Panc1 (cell line): ENCODE data around the gene PABPC1L2B. TPM values are rescaled to one million over a fixed set of nuclear protein-coding genes. Genes with fewer than 3 reads are reported as not detected.
"Not testable (repeated sequence)": the region's sequence is repeated elsewhere in the genome, so short reads cannot be mapped to it uniquely, and the experiment has no call there.

Experiments
- ATAC-seq: fragments of 200-7000 bp; cut with Tn5 transposase; 2 replicates; pipeline ENCODE4 v1.9.1; 2020; ENCODE audit warnings: mild to moderate bottlenecking, moderate library complexity
- Bru-seq: library from RNA; stranded (reverse); fragments of 400-500 nt; gene quantifications from one replicate; lab custom pipeline; 2021; lab: Mats Ljungman, UMichigan
- BruChase-seq, 2 experiments: library from RNA; stranded (reverse); fragments of 400-500 nt; gene quantifications; one replicate each; lab custom pipeline; 2021; lab: Mats Ljungman, UMichigan
- BruUV-seq: library from RNA; stranded (reverse); fragments of 400-500 nt; replicated peaks from 2 replicates; lab custom pipeline; 2021; lab: Mats Ljungman, UMichigan
- CTCF ChIA-PET: fragments of 300-600 bp; sonication (Branson Sonifier 250); formaldehyde crosslinking; loops from one replicate; lab custom pipeline; 2022; ENCODE audit warnings: antibody characterized with exemption; lab: Charles Lee
- POLR2A ChIA-PET: fragments of 300-600 bp; sonication (Branson Sonifier 250); formaldehyde crosslinking; loops from one replicate; lab custom pipeline; 2022; ENCODE audit warnings: antibody characterized with exemption; lab: Charles Lee
- DNase-seq: peaks from one replicate; pipeline ENCODE4 v3.0.0-alpha.2; 2010; ENCODE audit warnings: low read depth, low spot score
- H3K27ac ChIP-seq: 2 replicates; pipeline ENCODE4 v1.5.1; 2011; ENCODE audit warnings: mild to moderate bottlenecking, low read length, inconsistent platforms
- H3K27me3 ChIP-seq: fragments of 200-500 bp; sonication (Bioruptor generic); 2 replicates; pipeline ENCODE4 v1.6.0; 2014; ENCODE audit warnings: low read length, inconsistent platforms; ENCODE audit not compliant: control insufficient read depth, insufficient read depth
- H3K36me3 ChIP-seq: fragments of 200-500 bp; sonication (Bioruptor generic); 2 replicates; pipeline ENCODE4 v1.5.1; 2014; ENCODE audit warnings: inconsistent platforms, mild to moderate bottlenecking, low read length, moderate library complexity; ENCODE audit not compliant: control insufficient read depth, insufficient read depth
- H3K4me1 ChIP-seq: 2 replicates; pipeline ENCODE4 v1.5.1; 2011; ENCODE audit warnings: inconsistent platforms, mild to moderate bottlenecking, low read length, moderate library complexity; ENCODE audit not compliant: control insufficient read depth, insufficient read depth
- H3K4me3 ChIP-seq, 2 experiments: 2 replicates each; pipeline ENCODE4 v1.5.1; 2011 to 2012; ENCODE audit warnings: low read depth in 2 of 2, low read length in 2 of 2, mild to moderate bottlenecking in 2 of 2, inconsistent platforms in 1 of 2, moderate library complexity in 1 of 2
- H3K9me3 ChIP-seq: fragments of 200-500 bp; sonication (Bioruptor generic); 2 replicates; pipeline ENCODE4 v1.5.1; 2014; ENCODE audit warnings: low read depth, mild to moderate bottlenecking, inconsistent platforms, low read length, moderate library complexity; ENCODE audit not compliant: control insufficient read depth, insufficient read depth
- in situ Hi-C: cut with HindIII; loops from 2 replicates; pipeline ENCODE4 v1.10.0; 2016; ENCODE audit warnings: low sequenced_read_pairs, low pct_unique_long_range_greater_than_20kb
- intact Hi-C: fragments of 100-400 bp; cut with micrococcal nuclease; formaldehyde crosslinking; loops from one replicate; pipeline ENCODE4 v1.10.0; 2022; ENCODE audit not compliant: unreplicated experiment
- long read RNA-seq: library from polyadenylated mRNA; unstranded; transcript quantifications from one replicate; pipeline ENCODE4 v2.0.0, GENCODE V29; 2021; ENCODE audit not compliant: unreplicated experiment
- polyA plus RNA-seq: library from polyadenylated mRNA; unstranded; fragments of >200 nt; gene quantifications from one replicate; pipeline ENCODE4 v1.2.1, GENCODE V29; 2012; ENCODE audit warnings: missing spikeins; ENCODE audit not compliant: insufficient read length
- total RNA-seq: library from RNA; stranded (reverse); gene quantifications from one replicate; pipeline ENCODE4 v1.2.1, GENCODE V29; 2021; ENCODE audit not compliant: unreplicated experiment

Gene PABPC1L2B
- total RNA-seq (not detected), Bru-seq, nascent RNA (not detected), BruChase-seq, experiment 1, labeled RNA remaining after a 2-hour chase (not detected), BruChase-seq, experiment 2, labeled RNA remaining after a 6-hour chase (not detected)
- not detected for polyA plus RNA-seq
- long read RNA-seq: 0 reads

- ATAC-seq: not testable (repeated sequence)
Observed at GRCh38 chrX:73002733-73003132, at the start of gene PABPC1L2B. TSS of gene PABPC1L2B (plus strand) at chrX:73002939. CDS start at chrX:73003643, 704 bp downstream.

GRCh38 chrX:72959971-72960370 is 42.8 kb upstream of the PABPC1L2B start:
- in situ Hi-C loops, BruUV-seq, intact Hi-C loops, POLR2A ChIA-PET, H3K9me3 ChIP-seq, H3K4me1 ChIP-seq, H3K27me3 ChIP-seq, H3K36me3 ChIP-seq, CTCF ChIA-PET, DNase-seq, H3K27ac ChIP-seq, ATAC-seq, H3K4me3 ChIP-seq: not testable (repeated sequence)

More at GRCh38 chrX:73002733-73003132, at the start of gene PABPC1L2B:
- H3K4me1 ChIP-seq, H3K27ac ChIP-seq, H3K9me3 ChIP-seq, H3K4me3 ChIP-seq, CTCF ChIA-PET, POLR2A ChIA-PET, BruUV-seq, in situ Hi-C loops, intact Hi-C loops, H3K36me3 ChIP-seq, H3K27me3 ChIP-seq, DNase-seq: not testable (repeated sequence)

DNA sequence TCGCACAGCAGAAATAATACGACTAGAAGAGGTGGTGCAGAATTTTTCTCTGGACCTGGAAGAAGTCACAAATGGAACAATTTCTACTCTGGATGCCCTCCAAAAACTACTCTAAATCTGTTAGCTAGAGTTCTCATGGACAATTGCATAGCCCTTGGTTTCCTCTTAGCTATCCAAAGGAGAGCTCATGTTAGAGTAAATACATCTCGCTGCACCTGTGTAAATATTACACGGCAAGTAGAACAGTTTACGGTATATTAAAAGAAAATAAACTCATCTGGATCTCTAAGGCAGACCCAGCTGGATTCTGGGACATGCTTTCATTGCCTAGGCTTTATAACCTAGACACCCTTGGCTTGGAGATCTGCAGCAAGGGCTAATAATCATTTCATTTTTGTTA is 30.9 kb upstream of the PABPC1L2B start:
- H3K36me3 ChIP-seq, in situ Hi-C loops, H3K27me3 ChIP-seq, H3K4me1 ChIP-seq, H3K4me3 ChIP-seq, ATAC-seq, intact Hi-C loops, H3K27ac ChIP-seq, POLR2A ChIA-PET, DNase-seq, H3K9me3 ChIP-seq, CTCF ChIA-PET, BruUV-seq: not testable (repeated sequence)

DNA sequence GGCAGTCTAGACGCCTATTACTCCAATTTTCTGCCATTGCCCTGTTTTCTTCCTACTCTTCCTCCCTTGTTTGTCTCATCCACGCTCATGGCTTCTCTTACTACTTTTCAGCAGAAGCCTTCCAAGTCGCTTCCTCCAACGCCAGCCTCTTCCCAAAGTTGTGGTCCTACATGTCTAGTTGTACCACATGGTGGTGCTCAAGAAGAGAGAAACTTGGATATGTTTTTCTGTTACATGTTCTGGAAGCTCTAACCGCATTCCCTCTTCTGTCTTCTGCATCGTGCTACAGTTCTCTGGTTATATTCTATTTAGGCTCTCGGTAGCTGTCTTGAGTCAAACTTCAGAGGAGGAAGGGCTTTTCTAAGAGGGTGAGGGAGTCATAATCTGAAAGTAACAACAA is 27.9 kb upstream of the PABPC1L2B start:
- CTCF ChIA-PET, BruUV-seq, DNase-seq, H3K4me1 ChIP-seq, in situ Hi-C loops, H3K27ac ChIP-seq, intact Hi-C loops, POLR2A ChIA-PET, H3K4me3 ChIP-seq, H3K9me3 ChIP-seq, H3K36me3 ChIP-seq, H3K27me3 ChIP-seq: not testable (repeated sequence)
- 0 out of 2 replicates have a peak, but pooled peaks have one; percentile 48 for ATAC-seq

DNA sequence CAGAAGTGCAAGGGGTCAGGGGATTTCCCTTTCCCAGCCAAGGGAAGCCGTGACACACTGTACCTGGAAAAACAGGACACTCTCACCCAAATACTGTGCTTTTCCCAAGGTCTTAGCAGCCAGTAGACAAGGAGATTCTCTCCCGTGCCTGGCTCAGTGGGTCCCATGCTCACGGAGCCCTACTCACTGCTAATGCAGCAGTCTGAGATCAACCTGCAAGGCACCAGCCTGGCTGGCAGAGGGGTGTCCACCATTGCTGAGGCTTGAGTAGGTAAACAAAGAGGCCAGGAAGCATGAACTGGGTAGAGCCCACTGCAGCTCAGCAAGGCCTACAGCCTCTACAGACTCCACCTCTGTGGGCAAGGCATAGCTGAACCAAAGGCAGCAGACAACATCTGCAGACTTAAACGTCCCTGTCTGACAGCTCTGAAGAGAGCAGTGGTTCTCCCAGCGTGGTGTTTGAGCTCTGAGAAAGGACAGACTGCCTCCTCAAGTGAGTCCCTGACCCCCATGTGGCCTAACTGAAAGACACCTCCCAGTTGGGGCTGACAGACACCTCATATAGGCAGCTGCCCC is 21.8 kb upstream of the PABPC1L2B start:
- H3K9me3 ChIP-seq, CTCF ChIA-PET, ATAC-seq, H3K4me3 ChIP-seq, H3K27me3 ChIP-seq, intact Hi-C loops, H3K4me1 ChIP-seq, POLR2A ChIA-PET, H3K36me3 ChIP-seq, in situ Hi-C loops, DNase-seq, H3K27ac ChIP-seq, BruUV-seq: not testable (repeated sequence)

- in situ Hi-C loops, ATAC-seq, DNase-seq, intact Hi-C loops, CTCF ChIA-PET, H3K27ac ChIP-seq, H3K9me3 ChIP-seq, BruUV-seq, H3K27me3 ChIP-seq, POLR2A ChIA-PET, H3K4me1 ChIP-seq, H3K36me3 ChIP-seq, H3K4me3 ChIP-seq: not testable (repeated sequence)
Observed at GRCh38 chrX:73004032-73004431, 1.3 kb downstream of the PABPC1L2B start.
